ENCODE data around the gene CERS5. TPM values are rescaled to one million over a fixed set of nuclear protein-coding genes. Genes with fewer than 3 reads are reported as not detected.

CERS5 gene
- total and polyA plus RNA-seq, 4 donors, result 6.9 to 16.2 (median 8.2) TPM

Other genes starting within 250 kb of the CERS5 start
- gene AQP2, start 216.6 kb downstream of the CERS5 start, total RNA-seq, result not detected
- not detected for gene AQP2, start 216.6 kb downstream of the CERS5 start, polyA plus RNA-seq
- gene AQP5, start 205.5 kb downstream of the CERS5 start, total RNA-seq, result not detected
- gene AQP5, start 205.5 kb downstream of the CERS5 start, polyA plus RNA-seq, result not detected
- gene AQP6, start 194.4 kb downstream of the CERS5 start, total RNA-seq, result not detected
- under 1 TPM; 0.05 to 0.11 TPM for gene AQP6, start 194.4 kb downstream of the CERS5 start, polyA plus RNA-seq
- 10 to 100 TPM in 1 of 2 donors, 1 to 10 TPM in 1; 2.4 to 38.3 TPM for gene RACGAP1, start 141.9 kb downstream of the CERS5 start, total RNA-seq
- 1 to 10 TPM; 1.0 to 3.4 TPM for gene RACGAP1, start 141.9 kb downstream of the CERS5 start, polyA plus RNA-seq
- under 1 TPM; 0.05 to 0.08 TPM for gene ASIC1, start 109.8 kb downstream of the CERS5 start, total RNA-seq
- under 1 TPM in 1 of 2 donors, not detected in 1; 0.06 TPM for gene ASIC1, start 109.8 kb downstream of the CERS5 start, polyA plus RNA-seq
- 10 to 100 TPM; 19.1 to 24.4 TPM for gene SMARCD1, start 82.0 kb downstream of the CERS5 start, total RNA-seq
- 10 to 100 TPM in 1 of 2 donors, 1 to 10 TPM in 1; 4.6 to 11.6 TPM for gene SMARCD1, start 82.0 kb downstream of the CERS5 start, polyA plus RNA-seq
- gene GPD1, start 63.4 kb downstream of the CERS5 start, total RNA-seq, result 100 to 1,000 TPM in 1 of 2 donors, 10 to 100 TPM in 1; 12.0 to 323 TPM
- 100 to 1,000 TPM in 1 of 2 donors, 10 to 100 TPM in 1; 43.8 to 127 TPM for gene GPD1, start 63.4 kb downstream of the CERS5 start, polyA plus RNA-seq
- 10 to 100 TPM; 26.7 to 29.6 TPM for gene COX14, start 55.1 kb downstream of the CERS5 start, total RNA-seq
- 100 to 1,000 TPM in 1 of 2 donors, 10 to 100 TPM in 1; 77.4 to 172 TPM for gene COX14, start 55.1 kb downstream of the CERS5 start, polyA plus RNA-seq
- gene LIMA1, start 116.2 kb upstream of the CERS5 start, total RNA-seq, result 10 to 100 TPM; 13.0 to 17.5 TPM
- 10 to 100 TPM in 1 of 2 donors, 1 to 10 TPM in 1; 8.1 to 14.0 TPM for gene LIMA1, start 116.2 kb upstream of the CERS5 start, polyA plus RNA-seq
- gene FAM186A, start 229.2 kb upstream of the CERS5 start, total RNA-seq, result not detected
- under 1 TPM in 1 of 2 donors, not detected in 1; 0.01 TPM for gene FAM186A, start 229.2 kb upstream of the CERS5 start, polyA plus RNA-seq
- 10 to 100 TPM; 39.5 to 71.0 TPM for gene LARP4, start 233.5 kb upstream of the CERS5 start, total RNA-seq
- gene LARP4, start 233.5 kb upstream of the CERS5 start, polyA plus RNA-seq, result 10 to 100 TPM; 17.3 to 35.5 TPM

Measured in liver (tissue), 4 donors.